ENCODE data around the gene ANKRD12.

DNA sequence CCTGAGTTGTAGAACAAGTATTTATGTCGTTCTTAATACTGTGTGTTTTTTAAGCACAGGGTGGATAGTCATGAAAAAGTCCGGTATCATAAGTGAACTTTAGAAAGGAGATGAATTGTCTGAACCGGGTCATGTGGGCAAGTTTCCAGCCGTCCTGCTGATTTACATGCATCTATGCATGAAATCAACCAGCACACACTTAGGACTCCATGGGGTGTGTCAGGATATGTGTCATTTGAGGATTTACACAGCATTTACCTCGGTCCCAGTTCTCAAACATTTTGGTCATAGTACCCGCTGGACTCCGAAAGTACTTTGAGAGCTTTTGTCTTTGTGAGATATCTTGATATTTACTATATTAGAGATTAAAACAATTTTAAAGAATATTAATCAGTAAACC, 150.5 kb downstream of the ANKRD12 start:
- TF ChIP-seq, protein P1, sequence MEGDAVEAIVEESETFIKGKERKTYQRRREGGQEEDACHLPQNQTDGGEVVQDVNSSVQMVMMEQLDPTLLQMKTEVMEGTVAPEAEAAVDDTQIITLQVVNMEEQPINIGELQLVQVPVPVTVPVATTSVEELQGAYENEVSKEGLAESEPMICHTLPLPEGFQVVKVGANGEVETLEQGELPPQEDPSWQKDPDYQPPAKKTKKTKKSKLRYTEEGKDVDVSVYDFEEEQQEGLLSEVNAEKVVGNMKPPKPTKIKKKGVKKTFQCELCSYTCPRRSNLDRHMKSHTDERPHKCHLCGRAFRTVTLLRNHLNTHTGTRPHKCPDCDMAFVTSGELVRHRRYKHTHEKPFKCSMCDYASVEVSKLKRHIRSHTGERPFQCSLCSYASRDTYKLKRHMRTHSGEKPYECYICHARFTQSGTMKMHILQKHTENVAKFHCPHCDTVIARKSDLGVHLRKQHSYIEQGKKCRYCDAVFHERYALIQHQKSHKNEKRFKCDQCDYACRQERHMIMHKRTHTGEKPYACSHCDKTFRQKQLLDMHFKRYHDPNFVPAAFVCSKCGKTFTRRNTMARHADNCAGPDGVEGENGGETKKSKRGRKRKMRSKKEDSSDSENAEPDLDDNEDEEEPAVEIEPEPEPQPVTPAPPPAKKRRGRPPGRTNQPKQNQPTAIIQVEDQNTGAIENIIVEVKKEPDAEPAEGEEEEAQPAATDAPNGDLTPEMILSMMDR (conservative IDR thresholded peaks at IDR 0.05; ENCODE audit: low read depth, low read length), result no peak
- TF ChIP-seq EZH2 (IDR thresholded peaks at IDR 0.05; ENCODE audit: low read length, unreplicated experiment) (no peak), EZH2phosphoT487 (IDR thresholded peaks at IDR 0.05; ENCODE audit: borderline replicate concordance, low read length) (no peak)
